GM23338 (cell line): ENCODE measurements around the gene ENTPD3. TPM values are rescaled to one million over a fixed set of nuclear protein-coding genes. Genes with fewer than 3 reads are reported as not detected.

Experiments used
- ATAC-seq: fragments of 200-7000 bp; cut with Tn5 transposase; 3 replicates; pipeline ENCODE4 v1.9.1; 2020
- DNase-seq: peaks from one replicate; pipeline ENCODE4 v3.0.0-alpha.2; 2015; ENCODE audit warnings: low spot score
- H2AFZ ChIP-seq: fragments of 200-600 bp; sonication (generic); 2 replicates; pipeline ENCODE4 v1.8.0; 2016; ENCODE audit warnings: antibody characterized with exemption, mild to moderate bottlenecking, moderate library complexity
- H3F3A ChIP-seq: fragments of 200-600 bp; sonication (generic); replicated peaks from 2 replicates; pipeline ENCODE4 v1.8.0; 2017; ENCODE audit warnings: antibody characterized with exemption, mixed run types, low read depth
- H3K27ac ChIP-seq: fragments of 200-600 bp; sonication (generic); 2 replicates; pipeline ENCODE4 v1.6.1; 2016; ENCODE audit warnings: low read depth
- H3K27me3 ChIP-seq: fragments of 200-600 bp; sonication (generic); 2 replicates; pipeline ENCODE4 v1.8.0; 2016; ENCODE audit warnings: mild to moderate bottlenecking, mixed run types, moderate library complexity; ENCODE audit not compliant: insufficient read depth
- H3K36me3 ChIP-seq: fragments of 200-600 bp; sonication (generic); 2 replicates; pipeline ENCODE4 v1.8.0; 2016; ENCODE audit warnings: mild to moderate bottlenecking; ENCODE audit not compliant: insufficient read depth
- H3K4me1 ChIP-seq: fragments of 200-600 bp; sonication (generic); 2 replicates; pipeline ENCODE4 v1.8.0; 2016; ENCODE audit warnings: mild to moderate bottlenecking, moderate library complexity; ENCODE audit not compliant: insufficient read depth
- H3K4me2 ChIP-seq: fragments of 200-600 bp; sonication (generic); 2 replicates; pipeline ENCODE4 v1.7.1; 2017; ENCODE audit warnings: mixed run types
- H3K4me3 ChIP-seq: fragments of 200-600 bp; sonication (generic); 2 replicates; pipeline ENCODE4 v1.6.1; 2016; ENCODE audit warnings: mixed run types
- H3K79me2 ChIP-seq: fragments of 200-600 bp; sonication (generic); replicated peaks from 2 replicates; pipeline ENCODE4 v1.8.0; 2017; ENCODE audit warnings: mild to moderate bottlenecking; ENCODE audit not compliant: insufficient read depth
- H3K9me2 ChIP-seq: fragments of 200-600 bp; sonication (generic); 2 replicates; pipeline ENCODE4 v1.8.0; 2017; ENCODE audit not compliant: insufficient read depth
- H4K20me1 ChIP-seq: fragments of 200-600 bp; sonication (generic); replicated peaks from 2 replicates; pipeline ENCODE4 v1.8.0; 2017; ENCODE audit warnings: mild to moderate bottlenecking; ENCODE audit not compliant: insufficient read depth
- H3K27ac Mint-ChIP-seq: 2 replicates; pipeline ENCODE4 v1.8.0; 2020; ENCODE audit warnings: inconsistent platforms, mild to moderate bottlenecking, moderate library complexity, mixed read lengths
- H3K27me3 Mint-ChIP-seq: 3 replicates; pipeline ENCODE4 v1.8.0; 2022; ENCODE audit warnings: low read depth, mild to moderate bottlenecking, moderate library complexity, mixed read lengths, inconsistent platforms; ENCODE audit not compliant: insufficient read depth, poor library complexity
- H3K36me3 Mint-ChIP-seq: 3 replicates; pipeline ENCODE4 v1.8.0; 2021; ENCODE audit warnings: low read depth, mild to moderate bottlenecking, inconsistent platforms, moderate library complexity, mixed read lengths
- H3K4me1 Mint-ChIP-seq: 3 replicates; pipeline ENCODE4 v1.8.0; 2020; ENCODE audit warnings: mild to moderate bottlenecking, inconsistent platforms, mixed read lengths
- H3K4me3 Mint-ChIP-seq: 3 replicates; pipeline ENCODE4 v1.8.0; 2021; ENCODE audit warnings: moderate library complexity, mild to moderate bottlenecking, inconsistent platforms, mixed read lengths
- H3K9me3 Mint-ChIP-seq: 3 replicates; pipeline ENCODE4 v1.8.0; 2020; ENCODE audit warnings: moderate library complexity, mild to moderate bottlenecking, inconsistent platforms, mixed read lengths
- CTCF ChIP-seq, 2 experiments: fragments of 200-600 bp in 1 of 2; sonication (generic) in 1 of 2; conservative IDR thresholded peaks; 2 replicates each; pipeline versions ENCODE4 v1.5.1 to v1.6.1; 2016 to 2017; ENCODE audit warnings: antibody characterized with exemption in 2 of 2, low read depth in 2 of 2, mild to moderate bottlenecking in 2 of 2, moderate library complexity in 1 of 2
- POLR2AphosphoS5 ChIP-seq: IDR thresholded peaks from 2 replicates; pipeline ENCODE4 v1.6.1; 2016; ENCODE audit warnings: antibody characterized with exemption, low read depth
- REST ChIP-seq: IDR thresholded peaks from one replicate; pipeline ENCODE4 v1.6.1; 2018; ENCODE audit warnings: antibody characterized with exemption; ENCODE audit not compliant: unreplicated experiment
- STAT1 ChIP-seq: IDR thresholded peaks from one replicate; pipeline ENCODE4 v1.6.1; 2016; ENCODE audit warnings: antibody characterized with exemption; ENCODE audit not compliant: unreplicated experiment
- ZNF114 ChIP-seq: fragments of 250-450 bp; sonication (Bioruptor Pico); IDR thresholded peaks from 2 replicates; pipeline ENCODE4 v1.5.0; 2020; ENCODE audit warnings: mild to moderate bottlenecking, moderate library complexity
- ZNF331 ChIP-seq: fragments of 250-450 bp; sonication (Bioruptor Pico); IDR thresholded peaks from 2 replicates; pipeline ENCODE4 v1.5.0; 2020; ENCODE audit warnings: low read depth, mild to moderate bottlenecking, moderate library complexity
- polyA plus RNA-seq: library from polyadenylated mRNA; unstranded; fragments of >200 nt; fragmentation: Nextera tagmentation; extraction: Ambion mirVana; gene quantifications from 2 replicates; pipeline ENCODE4 v1.2.1, GENCODE V29; 2016
- total RNA-seq: library from RNA; depleted of rRNA; stranded (reverse); fragments of >200 nt; shearing (Covaris generic); gene quantifications from 2 replicates; pipeline ENCODE4 v1.2.3, GENCODE V29; 2014
- TF ChIP-seq, protein P1 (sequence below): IDR thresholded peaks from 2 replicates; pipeline ENCODE4 v1.6.1; 2016; ENCODE audit warnings: antibody characterized with exemption

The ENTPD3 gene
- total and polyA plus RNA-seq, 2 experiments from 2014 or later, result 0.32 to 0.63 TPM

GRCh38 chr3:40470701-40471100 lies 83.7 kb downstream of the ENTPD3 start (continued):
- TF ChIP-seq REST (no peak), ZNF331 (no peak)
- TF ChIP-seq, protein P1, sequence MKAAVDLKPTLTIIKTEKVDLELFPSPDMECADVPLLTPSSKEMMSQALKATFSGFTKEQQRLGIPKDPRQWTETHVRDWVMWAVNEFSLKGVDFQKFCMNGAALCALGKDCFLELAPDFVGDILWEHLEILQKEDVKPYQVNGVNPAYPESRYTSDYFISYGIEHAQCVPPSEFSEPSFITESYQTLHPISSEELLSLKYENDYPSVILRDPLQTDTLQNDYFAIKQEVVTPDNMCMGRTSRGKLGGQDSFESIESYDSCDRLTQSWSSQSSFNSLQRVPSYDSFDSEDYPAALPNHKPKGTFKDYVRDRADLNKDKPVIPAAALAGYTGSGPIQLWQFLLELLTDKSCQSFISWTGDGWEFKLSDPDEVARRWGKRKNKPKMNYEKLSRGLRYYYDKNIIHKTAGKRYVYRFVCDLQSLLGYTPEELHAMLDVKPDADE, result no peak

GRCh38 chr3:40476478-40477470 lies 89.8 kb downstream of the ENTPD3 start, which contains the start of gene ZNF619:
Gene ZNF619 (plus strand): TSS chr3:40477122. CDS start chr3:40477980, 858 bp downstream.
- no peaks in the 10 kb centered on the region for H3F3A ChIP-seq
- H2AFZ ChIP-seq, result peak within 1 kb of the TSS; percentile 98
- H4K20me1 ChIP-seq, result no peaks in the 10 kb centered on the region
- peak within 1 kb of the TSS; percentile 53; the same call in 1 of the 2 replicates for H3K27ac ChIP-seq
- Mint-ChIP-seq H3K4me1 (peaks cover 15% of the 10 kb centered on the region), H3K9me3 (no peaks in the 10 kb centered on the region), H3K27ac (peak within 1 kb of the TSS; percentile 95), H3K27me3 (no peaks in the 10 kb centered on the region), H3K36me3 (peaks cover 5% of the 10 kb centered on the region; the same call in 2 of the 3 replicates), H3K4me3 (peak within 1 kb of the TSS; percentile 85)
- peak; percentile 92 for ATAC-seq
- peak within 1 kb of the TSS; percentile 70 for H3K4me3 ChIP-seq
- H3K27me3 ChIP-seq, result no peaks in the 10 kb centered on the region
- no peak for TF ChIP-seq ZNF114 (CRISPR knock-in tag)
- TF ChIP-seq POLR2AphosphoS5, result peak; percentile 64
- no peak for TF ChIP-seq STAT1
- TF ChIP-seq, protein P1, result no peak
- no peak for TF ChIP-seq REST
- TF ChIP-seq CTCF (conservative IDR thresholded peaks at IDR 0.05; ENCODE audit: low read depth in 2 of 2), result no peak
- no peaks in the 10 kb centered on the region for H3K9me2 ChIP-seq
- no peaks in the 10 kb centered on the region for H3K36me3 ChIP-seq
- H3K4me2 ChIP-seq, result peak within 1 kb of the TSS; percentile 80
- peaks cover 18% of the 10 kb centered on the region for H3K4me1 ChIP-seq
- peak; percentile 82 for DNase-seq
- H3K79me2 ChIP-seq, result no peaks in the 10 kb centered on the region
